Right lobe of liver (tissue), 6 donors: ENCODE data around the gene TUG1. TPM values are rescaled to one million over a fixed set of nuclear protein-coding genes. Genes with fewer than 3 reads are reported as not detected.

ENCODE experiments used
- ATAC-seq, 4 donors: fragments of 200-7000 bp; cut with Tn5 transposase; one replicate each; pipeline ENCODE4 v1.9.1; 2020; ENCODE audit warnings: mild to moderate bottlenecking in 4 of 4, moderate library complexity in 4 of 4
- DNase-seq, 3 donors: peaks; one replicate each; pipeline ENCODE4 v3.0.0-alpha.2; 2020
- H3K27ac ChIP-seq, 3 donors: fragments of 200-600 bp; one replicate each; pipeline ENCODE4 v1.8.0; 2022
- H3K27me3 ChIP-seq, 2 donors: fragments of 200-600 bp; one replicate each; pipeline ENCODE4 v1.8.0; 2022
- H3K36me3 ChIP-seq, 4 donors: fragments of 200-600 bp; sonication (generic) in 1 of 4; one replicate each; pipeline versions ENCODE4 v1.5.1 to v1.8.0; 2017 to 2022; ENCODE audit warnings: control low read depth in 1 of 4
- H3K4me1 ChIP-seq, 4 donors: fragments of 200-600 bp; sonication (generic) in 1 of 4; one replicate each; pipeline versions ENCODE4 v1.5.1 to v1.8.0; 2017 to 2022; ENCODE audit warnings: control low read depth in 1 of 4
- H3K4me3 ChIP-seq, 3 donors: fragments of 200-600 bp; one replicate each; pipeline ENCODE4 v1.8.0; 2022
- H3K9me3 ChIP-seq, 4 donors: fragments of 200-600 bp; sonication (generic) in 1 of 4; one replicate each; pipeline versions ENCODE4 v1.5.1 to v1.8.0; 2017 to 2022; ENCODE audit warnings: control low read depth in 1 of 4
- CTCF ChIP-seq, 4 donors: fragments of 200-600 bp in 3 of 4; fragments of 450-650 bp in 1 of 4; IDR thresholded peaks; one replicate each; pipeline versions ENCODE4 v1.5.1 to v1.8.0; 2016 to 2022; ENCODE audit warnings: antibody characterized with exemption in 4 of 4, mild to moderate bottlenecking in 2 of 4
- POLR2A ChIP-seq: fragments of 450-650 bp; IDR thresholded peaks from one replicate; pipeline ENCODE4 v1.6.1; 2017; ENCODE audit warnings: antibody characterized with exemption, mild to moderate bottlenecking
- WGBS: methylation state at CpG from one replicate; pipeline ENCODE4 v1.1.6; 2018; ENCODE audit warnings: low coverage, low lambda C conversion rate; ENCODE audit not compliant: insufficient coverage; ENCODE audit errors: missing lambda C conversion rate; 5-methylcytosine and 5-hydroxymethylcytosine counted together
- intact Hi-C, 2 donors: fragments of 100-400 bp; cut with DNase I; formaldehyde crosslinking; loops; one replicate each; pipeline versions ENCODE4 v1.11.2 to v1.14.1; 2022
- total RNA-seq, 6 experiments: library from RNA; depleted of rRNA in 2 of 6; stranded (reverse); fragments of >200 nt in 2 of 6; fragmentation: NEBNext Ultra II Directional in 3 of 6; extraction: Animal tissue kit (Norgen Biotek cat#: 25700) in 3 of 6; gene quantifications; one replicate each; pipeline versions ENCODE4 v1.1.0 to v1.2.4, GENCODE V29; 2016 to 2023
- donor health status: DM: no; HTN: yes; CAD: no.
- donor health status: DM: no; HTN: no; CAD: no.
- donor health status: DM: no; HTN: no; CAD: no.
- donor health status: DM: no; HTN: yes; CAD: no.
- donor health status: DM: no; HTN: yes; CAD: no.

Gene TUG1
- total RNA-seq, 6 experiments from 2014 or later: 20.0 to 28.1 (median 22.7) TPM

DNA sequence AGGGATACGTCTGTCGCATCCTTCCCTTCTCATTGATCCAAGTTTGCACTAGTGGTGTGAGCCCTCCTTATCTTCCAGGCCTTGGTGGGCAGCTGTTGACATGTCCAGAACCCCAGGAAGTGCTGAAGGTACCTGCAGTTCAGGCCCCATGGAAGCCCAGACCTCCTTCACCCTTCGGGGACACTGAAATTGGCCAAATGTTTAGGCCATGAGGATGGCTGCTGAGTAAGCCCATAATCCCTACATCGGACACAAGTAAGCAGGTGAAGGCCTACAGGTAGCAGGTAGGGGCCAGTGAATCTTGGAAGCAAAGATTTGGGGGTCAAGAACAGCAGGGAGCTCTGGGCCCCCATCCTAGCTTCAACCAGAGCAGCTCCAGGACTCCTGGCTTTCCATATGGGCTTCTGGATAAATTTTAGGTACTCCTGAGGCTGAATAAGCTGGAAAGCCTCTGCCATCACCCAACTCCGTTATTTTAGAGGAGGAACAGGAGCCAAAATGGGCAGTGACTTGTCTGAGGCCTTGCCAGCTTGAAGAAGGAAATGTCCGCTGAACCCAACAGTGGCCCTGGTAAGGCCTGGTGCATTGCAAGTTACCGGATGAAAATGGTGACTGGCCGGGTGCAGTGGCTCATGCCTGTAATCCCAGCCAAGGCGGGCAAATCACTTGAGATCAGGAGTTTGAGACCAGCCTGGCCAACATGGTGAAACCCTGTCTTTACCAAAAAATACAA is 45.7 kb upstream of the TUG1 start:
- WGBS: 60% methylated on average over 2 of the region's 9 CpGs
- intact Hi-C loops: loop anchor here (10.0 kb wide), 2 partner anchors 159 to 299 kb away; no protein-coding TSS in a partner anchor
- no peak overlapping the region for H3K4me3 ChIP-seq
- H3K9me3 ChIP-seq: no peaks in the 10 kb centered on the region
- H3K27me3 ChIP-seq: no peaks in the 10 kb centered on the region
- H3K36me3 ChIP-seq: peaks cover 0 to 19% (median 8%) of the 10 kb centered on the region in 4 donors
- no peak for TF ChIP-seq POLR2A
- no peak for TF ChIP-seq CTCF (IDR thresholded peaks at IDR 0.05)
- DNase-seq: peak in 1 of 3 donors; percentile 28
- ATAC-seq: no peak
- peaks cover 0 to 3% (median 0%) of the 10 kb centered on the region in 4 donors for H3K4me1 ChIP-seq
- H3K27ac ChIP-seq: no peak overlapping the region

GRCh38 chr22:30925667-30926066 is 43.4 kb upstream of the TUG1 start:
- intact Hi-C loops: loop anchor here (10.0 kb wide), 2 partner anchors 161 to 301 kb away; no protein-coding TSS in a partner anchor
- peak in 1 of 3 donors; percentile 31 for DNase-seq
- TF ChIP-seq POLR2A (no peak), CTCF (IDR thresholded peaks at IDR 0.05) (no peak)

GRCh38 chr22:30926706-30927105 is 42.4 kb upstream of the TUG1 start:
- intact Hi-C loops: loop anchor here (10.0 kb wide), 2 partner anchors 162 to 302 kb away; no protein-coding TSS in a partner anchor
- WGBS: 89% methylated on average over 4 of the region's 4 CpGs
- H3K4me1 ChIP-seq: no peaks in the 10 kb centered on the region
- peak in 1 of 3 donors; percentile 37 for DNase-seq
- no peak overlapping the region for H3K4me3 ChIP-seq
- no peaks in the 10 kb centered on the region for H3K27me3 ChIP-seq
- H3K36me3 ChIP-seq: peaks cover 0 to 49% (median 16%) of the 10 kb centered on the region in 4 donors
- H3K27ac ChIP-seq: no peak overlapping the region
- TF ChIP-seq POLR2A (no peak), CTCF (IDR thresholded peaks at IDR 0.05) (no peak)
- no peaks in the 10 kb centered on the region for H3K9me3 ChIP-seq
- ATAC-seq: no peak

More at GRCh38 chr22:30925667-30926066, 43.4 kb upstream of the TUG1 start:
- ATAC-seq: no peak
- H3K36me3 ChIP-seq: peaks cover 0 to 39% (median 11%) of the 10 kb centered on the region in 4 donors
- H3K9me3 ChIP-seq: no peaks in the 10 kb centered on the region
- peaks cover 0 to 3% (median 0%) of the 10 kb centered on the region in 4 donors for H3K4me1 ChIP-seq
- H3K4me3 ChIP-seq: no peak overlapping the region
- no peaks in the 10 kb centered on the region for H3K27me3 ChIP-seq
- no peak overlapping the region for H3K27ac ChIP-seq
- 80% methylated on average over 1 of the region's 5 CpGs for WGBS

DNA sequence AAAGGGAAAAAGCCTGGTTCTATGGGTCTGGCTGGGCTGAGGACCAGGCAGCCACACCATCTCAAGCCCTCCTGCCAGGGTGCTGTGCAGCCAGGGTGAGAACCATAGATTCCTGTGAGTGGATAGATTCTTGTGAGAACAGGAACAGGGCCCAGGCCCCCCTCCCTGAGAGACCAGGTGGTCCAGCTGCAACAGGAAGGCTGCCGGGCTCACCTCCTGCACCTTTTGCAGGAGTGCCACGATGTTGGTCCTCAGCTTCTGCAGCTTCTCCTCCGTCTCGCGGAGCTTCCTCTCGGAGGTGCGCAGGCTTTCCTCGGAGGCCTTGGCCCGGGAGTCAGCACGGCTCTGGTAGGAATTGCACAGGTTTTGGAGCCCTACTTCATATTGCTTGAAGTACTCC is 41.3 kb upstream of the TUG1 start:
- ATAC-seq (no peak), DNase-seq (peak in 1 of 3 donors; percentile 33)
- WGBS: no CpG with 5 or more reads among the region's 10 CpGs
- H3K27me3 ChIP-seq: no peaks in the 10 kb centered on the region
- no peaks in the 10 kb centered on the region for H3K9me3 ChIP-seq
- H3K27ac ChIP-seq: no peak overlapping the region
- H3K4me3 ChIP-seq: no peak overlapping the region
- TF ChIP-seq POLR2A (no peak), CTCF (IDR thresholded peaks at IDR 0.05) (no peak)
- intact Hi-C loops: loop anchor here (10.0 kb wide), 2 partner anchors 163 to 303 kb away; no protein-coding TSS in a partner anchor
- H3K36me3 ChIP-seq: peaks cover 0 to 60% (median 23%) of the 10 kb centered on the region in 4 donors
- H3K4me1 ChIP-seq: no peaks in the 10 kb centered on the region
